ENCODE results near the gene DCTN3.

DCTN3 gene

DNA sequence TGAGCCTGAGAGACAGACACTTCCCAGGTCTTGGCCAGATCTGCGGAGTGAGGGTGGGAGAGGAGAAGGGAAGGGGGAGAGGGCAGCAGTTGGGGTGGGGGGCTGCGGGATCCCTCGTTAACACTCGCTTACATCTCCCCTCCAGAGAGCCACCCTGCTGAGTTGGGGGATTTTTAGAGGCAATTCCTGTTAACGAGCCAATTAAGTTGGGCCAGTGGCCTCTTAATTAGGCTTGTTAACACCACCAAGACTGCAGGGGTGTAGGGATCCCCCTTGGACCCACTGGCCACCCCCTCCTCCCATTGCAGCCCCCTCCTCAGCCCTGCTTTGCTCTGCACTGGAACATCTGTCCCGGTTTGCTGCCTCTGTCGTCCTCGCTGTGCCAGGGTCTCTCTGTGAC, 54.4 kb downstream of the DCTN3 start:
- no peak for TF ChIP-seq CTCF (IDR thresholded peaks at IDR 0.05; ENCODE audit: extremely low read depth, insufficient read depth, missing control alignments)
- no peak for DNase-seq (ENCODE audit: low spot score)
- in situ Hi-C loops (cut with MboI; ENCODE audit: low pct_unique_long_range_greater_than_20kb, low sequenced_read_pairs, unreplicated experiment): no loop called here

DNA sequence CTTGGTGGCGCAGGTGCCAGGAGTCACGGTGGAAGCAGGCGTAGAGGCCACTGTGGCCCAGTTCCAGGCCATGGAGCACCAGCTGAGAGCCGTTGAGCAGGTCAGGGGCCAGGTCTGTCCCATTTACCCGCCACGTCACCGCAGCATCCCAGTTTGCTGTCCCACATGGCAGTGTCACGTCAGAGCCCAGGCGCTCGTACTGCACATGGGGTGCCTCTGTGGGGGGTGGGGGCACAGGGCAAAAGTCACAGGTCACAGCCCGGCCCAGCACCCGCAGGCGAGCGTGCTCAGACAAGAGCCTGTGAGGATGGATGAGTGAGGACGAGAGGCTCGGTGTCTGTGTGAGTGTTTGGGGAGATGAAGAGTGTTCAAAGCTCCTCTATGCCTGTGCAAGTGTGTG, 55.7 kb downstream of the DCTN3 start:
- in situ Hi-C loops (cut with MboI; ENCODE audit: low pct_unique_long_range_greater_than_20kb, low sequenced_read_pairs, unreplicated experiment): no loop called here
- no peak for DNase-seq (ENCODE audit: low spot score)
- no peak for TF ChIP-seq CTCF (IDR thresholded peaks at IDR 0.05; ENCODE audit: extremely low read depth, insufficient read depth, missing control alignments)
